IMR-90 (cell line): ENCODE data around the gene TMC8. TPM values are rescaled to one million over a fixed set of nuclear protein-coding genes. Genes with fewer than 3 reads are reported as not detected.
A peak's percentile ranks its signal among the peaks of the same experiment; 100 is the strongest.

Experiments used
- ATAC-seq: fragments of 200-7000 bp; cut with Tn5 transposase; 2 replicates; pipeline ENCODE4 v1.9.1; 2020; ENCODE audit warnings: low read depth, mild to moderate bottlenecking, moderate library complexity
- BruUV-seq: library from RNA; stranded (reverse); fragments of 400-500 nt; replicated peaks from 2 replicates; lab custom pipeline; 2021; lab: Mats Ljungman, UMichigan
- CTCF ChIA-PET: fragments of 300-600 bp; formaldehyde crosslinking; extraction: SDS; loops from one replicate; lab custom pipeline; 2021; ENCODE audit warnings: antibody characterized with exemption; lab: Yijun Ruan, JAX
- POLR2A ChIA-PET: fragments of 300-600 bp; sonication (Branson Sonifier 250); formaldehyde crosslinking; loops from one replicate; lab custom pipeline; 2022; ENCODE audit warnings: antibody characterized with exemption; ENCODE audit not compliant: unreplicated experiment; lab: Charles Lee
- DNase-seq: peaks from one replicate; pipeline ENCODE4 v3.0.0; 2013
- H2AFZ ChIP-seq: replicated peaks from 2 replicates; pipeline ENCODE3; 2013; ENCODE audit warnings: low read length, mild to moderate bottlenecking; ENCODE audit not compliant: poor library complexity
- H2AK5ac ChIP-seq: 2 replicates; pipeline ENCODE4 v1.6.1; 2013; ENCODE audit warnings: low read depth, low read length, inconsistent platforms
- H2AK9ac ChIP-seq: replicated peaks from 2 replicates; pipeline ENCODE3; 2013; ENCODE audit warnings: mild to moderate bottlenecking, low read depth, low read length, moderate library complexity; ENCODE audit not compliant: poor library complexity
- H2BK120ac ChIP-seq: 2 replicates; pipeline ENCODE4 v1.6.1; 2013; ENCODE audit warnings: low read depth, low read length, inconsistent platforms
- H2BK15ac ChIP-seq: 3 replicates; pipeline ENCODE4 v1.6.1; 2013; ENCODE audit warnings: low read depth, low read length, inconsistent platforms
- H2BK20ac ChIP-seq: 2 replicates; pipeline ENCODE4 v1.6.1; 2013; ENCODE audit warnings: low read depth, mild to moderate bottlenecking, inconsistent platforms, low read length, moderate library complexity
- H2BK5ac ChIP-seq: 2 replicates; pipeline ENCODE4 v1.6.1; 2013; ENCODE audit warnings: mild to moderate bottlenecking, low read depth, low read length, inconsistent platforms; ENCODE audit not compliant: poor library complexity, severe bottlenecking
- H3K14ac ChIP-seq: replicated peaks from 2 replicates; pipeline ENCODE4 v1.6.1; 2013; ENCODE audit warnings: low read depth, low read length, inconsistent platforms
- H3K18ac ChIP-seq: 2 replicates; pipeline ENCODE4 v1.6.1; 2013; ENCODE audit warnings: low read depth, low read length, control low read depth
- H3K23ac ChIP-seq: 2 replicates; pipeline ENCODE4 v1.6.1; 2013; ENCODE audit warnings: low read depth, low read length, inconsistent platforms
- H3K27ac ChIP-seq: 2 replicates; pipeline ENCODE4 v1.5.1; 2013; ENCODE audit warnings: mild to moderate bottlenecking, control low read depth, low read length; ENCODE audit not compliant: insufficient read depth
- H3K27me3 ChIP-seq: 2 replicates; pipeline ENCODE4 v1.6.1; 2013; ENCODE audit warnings: low read length; ENCODE audit not compliant: control insufficient read depth, insufficient read depth
- H3K36me3 ChIP-seq: 2 replicates; pipeline ENCODE4 v1.6.1; 2013; ENCODE audit warnings: low read length, mixed read lengths; ENCODE audit not compliant: control insufficient read depth, insufficient read depth
- H3K4ac ChIP-seq: 2 replicates; pipeline ENCODE4 v1.6.1; 2013; ENCODE audit warnings: low read depth, low read length, inconsistent platforms
- H3K4me1 ChIP-seq: 2 replicates; pipeline ENCODE4 v1.6.1; 2013; ENCODE audit warnings: low read length, mixed read lengths; ENCODE audit not compliant: control insufficient read depth, insufficient read depth
- H3K4me2 ChIP-seq: 2 replicates; pipeline ENCODE4 v1.6.1; 2013; ENCODE audit warnings: low read depth, mild to moderate bottlenecking, control low read depth, low read length, moderate library complexity
- H3K4me3 ChIP-seq: 2 replicates; pipeline ENCODE4 v1.5.1; 2013; ENCODE audit warnings: low read depth, mild to moderate bottlenecking, control low read depth, low read length, moderate library complexity; ENCODE audit not compliant: insufficient read depth
- H3K56ac ChIP-seq: 2 replicates; pipeline ENCODE4 v1.6.1; 2013; ENCODE audit warnings: low read length, inconsistent platforms; ENCODE audit not compliant: insufficient read depth; ENCODE audit errors: extremely low read depth
- H3K79me1 ChIP-seq, 2 experiments: 2 replicates each; pipeline ENCODE4 v1.6.1; 2013; ENCODE audit warnings: low read length in 2 of 2, inconsistent platforms in 1 of 2, low read depth in 1 of 2
- H3K9ac ChIP-seq: 2 replicates; pipeline ENCODE4 v1.6.1; 2013; ENCODE audit warnings: low read depth, low read length, control low read depth
- H3K9me1 ChIP-seq: 2 replicates; pipeline ENCODE4 v1.6.1; 2013; ENCODE audit warnings: low read length, inconsistent platforms; ENCODE audit not compliant: insufficient read depth
- H3K9me3 ChIP-seq: 2 replicates; pipeline ENCODE4 v1.6.1; 2013; ENCODE audit warnings: low read length; ENCODE audit not compliant: control insufficient read depth, insufficient read depth
- H4K20me1 ChIP-seq: 2 replicates; pipeline ENCODE4 v1.6.1; 2013; ENCODE audit warnings: low read length, inconsistent platforms; ENCODE audit not compliant: insufficient read depth
- H4K5ac ChIP-seq: 2 replicates; pipeline ENCODE4 v1.6.1; 2013; ENCODE audit warnings: mild to moderate bottlenecking, low read depth, low read length, control low read depth
- H4K8ac ChIP-seq, 2 experiments: 2 replicates each; pipeline ENCODE4 v1.6.1; 2013; ENCODE audit warnings: low read depth in 2 of 2, low read length in 2 of 2, control low read depth in 1 of 2, inconsistent platforms in 1 of 2
- H4K91ac ChIP-seq: 2 replicates; pipeline ENCODE4 v1.6.1; 2013; ENCODE audit warnings: low read depth, low read length, inconsistent platforms; ENCODE audit not compliant: insufficient read depth
- CHD1 ChIP-seq: IDR thresholded peaks from 2 replicates; pipeline ENCODE4 v1.6.1; 2012; ENCODE audit warnings: low read depth, low read length, improper control_type of control experiment
- NFE2L2 ChIP-seq: fragments of 150-350 bp; IDR thresholded peaks from 2 replicates; pipeline ENCODE4 v1.6.1; 2016; ENCODE audit warnings: low read depth, mild to moderate bottlenecking, low read length
- RFX5 ChIP-seq: IDR thresholded peaks from 2 replicates; pipeline ENCODE4 v1.8.0; 2012; ENCODE audit warnings: low read depth, mild to moderate bottlenecking, low read length, moderate library complexity
- WGBS, 2 experiments: methylation state at CpG; one replicate each; pipeline versions ENCODE4 v1.1.5 to v1.1.7; 2013; ENCODE audit warnings: missing lambda C conversion rate in 2 of 2; ENCODE audit not compliant: insufficient read length in 1 of 2; ENCODE audit errors: extremely low coverage in 2 of 2; 5-methylcytosine and 5-hydroxymethylcytosine counted together
- dilution Hi-C: fragments of 300-500 bp; cut with HindIII; formaldehyde crosslinking; loops from one replicate; pipeline ENCODE4 v1.14.3; 2018; ENCODE audit warnings: low sequenced_read_pairs; ENCODE audit not compliant: unreplicated experiment
- in situ Hi-C: fragments of 300-500 bp; cut with MboI; formaldehyde crosslinking; loops from 3 replicates; pipeline ENCODE4 v1.14.3; 2019; ENCODE audit warnings: low sequenced_read_pairs, inconsistent platforms, mixed read lengths
- intact Hi-C: fragments of 100-400 bp; cut with micrococcal nuclease; formaldehyde crosslinking; loops from 2 replicates; pipeline ENCODE4 v1.10.0; 2022
- polyA plus RNA-seq, 3 experiments: library from polyadenylated mRNA; depleted of rRNA; stranded (reverse); fragments of >200 nt; gene quantifications; 2 replicates each; pipeline ENCODE4 v1.2.3, GENCODE V29; 2012; ENCODE audit warnings: low replicate concordance in 1 of 3
- total RNA-seq: library from RNA; depleted of rRNA; stranded (reverse); fragments of >200 nt; gene quantifications from 2 replicates; pipeline ENCODE4 v1.2.3, GENCODE V29; 2012

Gene TMC8
- total and polyA plus RNA-seq, 2 of the 4 experiments (the other 2 are of a cell fraction) = not detected

DNA sequence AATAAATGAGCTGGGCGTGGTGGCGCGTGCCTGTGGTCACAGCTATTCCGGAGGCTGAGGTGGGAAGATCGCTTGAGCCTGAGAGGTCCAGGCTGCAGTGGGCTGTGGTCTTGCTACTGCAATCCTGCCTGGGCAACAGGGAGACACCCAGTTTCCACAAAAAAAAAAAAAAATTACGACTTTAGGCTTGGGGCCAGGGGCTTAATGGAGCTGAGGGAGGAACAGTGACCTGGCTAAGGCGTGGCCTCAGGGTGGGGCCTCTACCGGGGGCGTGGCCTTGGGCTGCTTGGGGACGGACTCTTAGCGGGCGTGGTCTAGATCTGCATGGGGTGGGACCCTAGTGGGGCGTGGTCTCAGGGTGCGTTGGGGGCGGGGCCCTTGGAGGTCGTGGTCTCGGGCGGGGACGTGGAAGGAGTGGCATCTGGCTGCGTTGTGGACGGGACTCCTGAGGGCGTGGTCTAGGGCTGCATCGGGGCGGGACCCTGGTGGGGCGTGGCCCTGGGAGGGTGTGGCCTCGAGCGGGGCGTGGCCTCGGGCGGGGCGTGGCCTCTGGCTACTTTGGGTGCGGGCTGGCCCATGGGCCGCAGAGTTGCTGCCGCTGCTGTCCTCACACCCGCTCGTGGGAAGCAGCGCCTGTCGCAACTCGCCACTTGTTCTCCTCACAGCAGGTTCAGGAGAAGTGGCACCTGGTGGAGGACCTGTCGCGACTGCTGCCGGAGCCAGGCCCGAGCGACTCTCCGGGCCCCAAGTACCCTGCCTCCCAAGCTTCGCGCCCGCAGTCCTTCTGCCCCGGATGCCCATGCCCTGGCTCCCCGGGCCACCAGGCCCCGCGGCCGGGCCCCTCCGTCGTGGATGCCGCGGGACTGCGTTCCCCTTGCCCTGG, 9.8 kb downstream of the TMC8 start:
- H3K56ac ChIP-seq = no peak overlapping the region
- H2BK20ac ChIP-seq = no peak overlapping the region
- in situ Hi-C loops (no loop called here), dilution Hi-C loops (no loop called here), intact Hi-C loops (no loop called here)
- H3K23ac ChIP-seq = no peak overlapping the region
- BruUV-seq = no TSS peak
- H4K20me1 ChIP-seq = no peaks in the 10 kb centered on the region
- no peak overlapping the region for H4K91ac ChIP-seq
- H3K27ac ChIP-seq = no peak overlapping the region
- H3K79me1 ChIP-seq = no peaks in the 10 kb centered on the region
- CTCF ChIA-PET = no interaction called here
- H3K4me2 ChIP-seq = no peak overlapping the region; the same call in 1 of the 2 replicates
- ATAC-seq (peak; percentile 79), DNase-seq (peak; percentile 21)
- H3K9me3 ChIP-seq = no peaks in the 10 kb centered on the region
- no peak overlapping the region for H3K4ac ChIP-seq
- H3K36me3 ChIP-seq = no peaks in the 10 kb centered on the region
- no peak overlapping the region for H4K5ac ChIP-seq
- no peak overlapping the region; the same call in 1 of the 2 replicates for H2AK5ac ChIP-seq
- no peak overlapping the region for H4K8ac ChIP-seq
- no peak overlapping the region for H2BK15ac ChIP-seq
- H2BK120ac ChIP-seq = no peak overlapping the region
- POLR2A ChIA-PET = interaction anchor here (0.6 to 0.7 kb wide), 2 partner anchors 236 to 1268 kb away, joined by 5 to 15 read pairs; no protein-coding TSS in a partner anchor
- H3K4me3 ChIP-seq = no peak overlapping the region
- H3K9ac ChIP-seq = no peak overlapping the region
- TF ChIP-seq RFX5 = no peak
- no peak for TF ChIP-seq NFE2L2
- no peak for TF ChIP-seq CHD1
- H3K4me1 ChIP-seq = peaks cover 3% of the 10 kb centered on the region; the same call in 1 of the 2 replicates
- H3K18ac ChIP-seq = no peak overlapping the region
- no peaks in the 10 kb centered on the region for H3K9me1 ChIP-seq
- peaks cover 3% of the 10 kb centered on the region; the same call in 1 of the 2 replicates for H3K27me3 ChIP-seq
- WGBS, 2 experiments = 34% methylated on average over 28 of the region's 58 CpGs; no CpG with 5 or more reads in 1 of the 2 experiments
- H3K14ac ChIP-seq = no peak overlapping the region
- no peak overlapping the region for H2BK5ac ChIP-seq
- peak overlapping the region; percentile 55 for H2AK9ac ChIP-seq
- peak overlapping the region; percentile 75 for H2AFZ ChIP-seq
